Type B pancreatic cell (in vitro differentiated cells): Measurements from ENCODE around the gene GPRC5B. TPM values are rescaled to one million over a fixed set of nuclear protein-coding genes. Genes with fewer than 3 reads are reported as not detected.

Experiments used
- DNase-seq: peaks from one replicate; pipeline ENCODE4 v3.0.0; 2021; ENCODE audit warnings: mixed read lengths; ENCODE audit not compliant: unreplicated experiment; ENCODE audit errors: extremely low spot score
- H3K27ac Mint-ChIP-seq: 2 replicates; pipeline ENCODE4 v1.8.0; 2021; ENCODE audit warnings: mild to moderate bottlenecking, mixed read lengths
- H3K27me3 Mint-ChIP-seq: 2 replicates; pipeline ENCODE4 v1.8.0; 2021; ENCODE audit warnings: mixed read lengths
- H3K36me3 Mint-ChIP-seq: 2 replicates; pipeline ENCODE4 v1.8.0; 2021; ENCODE audit warnings: mixed read lengths
- H3K4me1 Mint-ChIP-seq: one replicate; pipeline ENCODE4 v1.8.0; 2021; ENCODE audit warnings: mixed read lengths; ENCODE audit not compliant: unreplicated experiment
- H3K4me3 Mint-ChIP-seq: 2 replicates; pipeline ENCODE4 v1.8.0; 2021; ENCODE audit warnings: mild to moderate bottlenecking, mixed read lengths
- H3K9me3 Mint-ChIP-seq: 2 replicates; pipeline ENCODE4 v1.8.0; 2021; ENCODE audit warnings: mixed read lengths
- total RNA-seq: library from RNA; stranded (reverse); gene quantifications from 2 replicates; pipeline ENCODE4 v1.2.1, GENCODE V29; 2021; ENCODE audit warnings: low replicate concordance
- TF ChIP-seq, protein P1 (sequence below): fragments of 200-600 bp; sonication (generic); conservative IDR thresholded peaks from 2 replicates; pipeline ENCODE4 v1.5.0; 2021; ENCODE audit warnings: antibody characterized with exemption, mild to moderate bottlenecking

GPRC5B gene
- total RNA-seq, 1 donor from 2014 or later = 53.8 TPM

DNA sequence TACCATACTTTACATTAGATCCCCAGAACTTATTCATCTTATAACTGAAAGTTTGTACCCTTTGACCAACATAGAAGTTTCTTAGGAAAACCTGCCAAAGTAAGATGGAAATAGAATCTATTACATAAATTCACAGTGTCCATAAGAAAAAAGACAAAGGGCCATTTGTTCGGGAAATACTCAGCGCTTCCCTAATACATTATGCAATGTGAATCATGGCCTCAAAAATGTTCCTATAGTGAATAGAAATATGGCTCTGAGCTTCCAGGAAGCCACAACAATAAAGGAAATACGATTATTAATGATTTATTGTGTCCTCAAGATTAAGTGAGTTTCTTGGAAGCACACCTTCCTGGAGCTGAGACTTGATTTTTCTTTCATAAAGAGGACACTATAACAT lies 51.5 kb downstream of the GPRC5B start:
- no peak overlapping the region for H3K4me3 Mint-ChIP-seq
- TF ChIP-seq, protein P1, sequence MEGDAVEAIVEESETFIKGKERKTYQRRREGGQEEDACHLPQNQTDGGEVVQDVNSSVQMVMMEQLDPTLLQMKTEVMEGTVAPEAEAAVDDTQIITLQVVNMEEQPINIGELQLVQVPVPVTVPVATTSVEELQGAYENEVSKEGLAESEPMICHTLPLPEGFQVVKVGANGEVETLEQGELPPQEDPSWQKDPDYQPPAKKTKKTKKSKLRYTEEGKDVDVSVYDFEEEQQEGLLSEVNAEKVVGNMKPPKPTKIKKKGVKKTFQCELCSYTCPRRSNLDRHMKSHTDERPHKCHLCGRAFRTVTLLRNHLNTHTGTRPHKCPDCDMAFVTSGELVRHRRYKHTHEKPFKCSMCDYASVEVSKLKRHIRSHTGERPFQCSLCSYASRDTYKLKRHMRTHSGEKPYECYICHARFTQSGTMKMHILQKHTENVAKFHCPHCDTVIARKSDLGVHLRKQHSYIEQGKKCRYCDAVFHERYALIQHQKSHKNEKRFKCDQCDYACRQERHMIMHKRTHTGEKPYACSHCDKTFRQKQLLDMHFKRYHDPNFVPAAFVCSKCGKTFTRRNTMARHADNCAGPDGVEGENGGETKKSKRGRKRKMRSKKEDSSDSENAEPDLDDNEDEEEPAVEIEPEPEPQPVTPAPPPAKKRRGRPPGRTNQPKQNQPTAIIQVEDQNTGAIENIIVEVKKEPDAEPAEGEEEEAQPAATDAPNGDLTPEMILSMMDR = no peak
- peaks cover 12% of the 10 kb centered on the region for H3K4me1 Mint-ChIP-seq
- H3K27me3 Mint-ChIP-seq = no peaks in the 10 kb centered on the region
- no peak for DNase-seq
- H3K27ac Mint-ChIP-seq = no peak overlapping the region
- no peaks in the 10 kb centered on the region for H3K9me3 Mint-ChIP-seq
- H3K36me3 Mint-ChIP-seq = peaks cover 9% of the 10 kb centered on the region

- no peaks in the 10 kb centered on the region for H3K9me3 Mint-ChIP-seq
- DNase-seq = no peak
- no peak overlapping the region for H3K4me3 Mint-ChIP-seq
- peaks cover 3% of the 10 kb centered on the region for H3K4me1 Mint-ChIP-seq
- peaks cover 9% of the 10 kb centered on the region for H3K36me3 Mint-ChIP-seq
- TF ChIP-seq, protein P1 = no peak
- no peaks in the 10 kb centered on the region for H3K27me3 Mint-ChIP-seq
- H3K27ac Mint-ChIP-seq = no peak overlapping the region
These were observed 53.0 kb downstream of the GPRC5B start for GRCh38 chr16:19831678-19832077.

GRCh38 chr16:19830902-19831560 lies 53.6 kb downstream of the GPRC5B start:
- no peaks in the 10 kb centered on the region for H3K9me3 Mint-ChIP-seq
- H3K27me3 Mint-ChIP-seq = no peaks in the 10 kb centered on the region
- H3K27ac Mint-ChIP-seq = no peak overlapping the region
- TF ChIP-seq, protein P1 = no peak
- no peak overlapping the region for H3K4me3 Mint-ChIP-seq
- peaks cover under 1% of the 10 kb centered on the region for H3K4me1 Mint-ChIP-seq
- peaks cover 9% of the 10 kb centered on the region for H3K36me3 Mint-ChIP-seq
- DNase-seq = no peak

DNA sequence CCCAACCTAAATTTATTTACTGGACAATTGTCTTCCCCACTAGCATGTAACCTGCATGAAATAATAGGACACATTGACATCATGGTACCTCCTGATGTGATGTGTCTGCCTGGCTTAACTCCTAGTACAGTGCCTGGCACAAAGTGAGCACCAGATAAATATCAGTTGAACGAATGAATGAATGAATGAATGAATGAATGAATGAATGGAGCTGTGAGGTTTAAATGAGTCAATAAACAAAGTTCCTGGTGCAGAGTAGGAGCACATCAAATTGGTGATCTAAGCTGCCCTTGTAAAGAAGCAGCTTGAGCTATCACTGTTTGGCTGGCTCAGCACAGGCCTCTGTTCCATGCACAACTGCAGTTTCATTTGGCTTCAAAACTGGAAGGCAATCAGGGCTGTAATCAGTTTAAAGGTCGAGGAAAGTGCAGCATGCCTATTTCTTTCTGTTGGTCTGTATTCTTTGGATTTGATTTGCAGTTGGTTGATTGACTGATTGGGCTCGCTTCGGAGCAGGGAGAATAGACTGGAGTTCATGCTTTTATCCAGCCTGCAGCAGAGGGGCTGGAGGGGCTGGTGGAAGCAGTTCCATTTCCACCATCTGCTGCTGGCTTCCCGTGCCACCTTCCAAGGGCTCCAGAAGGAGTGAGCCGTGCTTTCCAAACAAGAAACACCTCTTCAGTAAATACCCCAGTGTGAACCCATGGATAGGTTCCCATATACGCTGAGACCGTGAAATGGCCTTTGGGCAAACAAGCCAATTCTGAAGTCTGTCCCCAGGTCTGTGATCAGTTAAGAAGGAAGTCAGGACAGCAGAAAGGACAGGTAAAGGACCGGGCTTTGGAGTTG lies 54.6 kb downstream of the GPRC5B start:
- Mint-ChIP-seq H3K36me3 (peaks cover 9% of the 10 kb centered on the region), H3K27me3 (no peaks in the 10 kb centered on the region), H3K4me3 (no peak overlapping the region), H3K27ac (no peak overlapping the region), H3K4me1 (no peaks in the 10 kb centered on the region), H3K9me3 (no peaks in the 10 kb centered on the region)
- TF ChIP-seq, protein P1 = no peak
- no peak for DNase-seq

GRCh38 chr16:19824216-19824615 lies 60.4 kb downstream of the GPRC5B start:
- H3K36me3 Mint-ChIP-seq = peaks cover 3% of the 10 kb centered on the region
- no peak for DNase-seq
- no peaks in the 10 kb centered on the region for H3K4me1 Mint-ChIP-seq
- H3K9me3 Mint-ChIP-seq = no peaks in the 10 kb centered on the region
- no peak overlapping the region for H3K4me3 Mint-ChIP-seq
- H3K27me3 Mint-ChIP-seq = no peaks in the 10 kb centered on the region
- H3K27ac Mint-ChIP-seq = no peak overlapping the region
- TF ChIP-seq, protein P1 = no peak
